HCT116 (cell line): ENCODE data around the gene SORCS2. TPM values are rescaled to one million over a fixed set of nuclear protein-coding genes. Genes with fewer than 3 reads are reported as not detected.

ENCODE experiments used
- ATAC-seq: fragments of 200-7000 bp; cut with Tn5 transposase; 2 replicates; pipeline ENCODE4 v1.9.1; 2020; ENCODE audit warnings: mild to moderate bottlenecking, moderate library complexity
- BruUV-seq: library from RNA; stranded (reverse); fragments of 400-500 nt; replicated peaks from 2 replicates; lab custom pipeline; 2021; lab: Mats Ljungman, UMichigan
- CTCF ChIA-PET: fragments of 300-600 bp; sonication (Branson Sonifier 250); formaldehyde crosslinking; loops from one replicate; lab custom pipeline; 2021; ENCODE audit warnings: antibody characterized with exemption; lab: Charles Lee
- POLR2A ChIA-PET: fragments of 300-600, 350-600 bp; sonication (Branson Sonifier 250); formaldehyde crosslinking; loops from one replicate; lab custom pipeline; 2021; ENCODE audit warnings: antibody characterized with exemption; lab: Charles Lee
- RAD21 ChIA-PET, 2 experiments: fragments of 300-600 bp; sonication (Branson Sonifier 250); formaldehyde crosslinking; loops; one replicate each; lab custom pipeline; 2023; ENCODE audit warnings: low total read pairs in 2 of 2; ENCODE audit not compliant: uncharacterized antibody in 2 of 2, unreplicated experiment in 2 of 2, low non-redundant PET in 1 of 2; lab: Charles Lee
- DNase-seq: peaks from one replicate; pipeline ENCODE4 v3.0.0-alpha.2; 2010; ENCODE audit warnings: low read depth, low spot score
- H2AFZ ChIP-seq: fragments of 200-600 bp; shearing (Covaris generic), sonication (generic); 2 replicates; pipeline ENCODE4 v1.6.1; 2017; ENCODE audit warnings: low read depth, mixed run types, mixed read lengths, antibody characterized with exemption, low read length; ENCODE audit not compliant: poor library complexity, severe bottlenecking
- H3K27ac ChIP-seq: 2 replicates; pipeline ENCODE4 v1.5.1; 2012; ENCODE audit warnings: low read depth, low read length
- H3K27me3 ChIP-seq: fragments of 200-600 bp; sonication (generic); 2 replicates; pipeline ENCODE4 v1.6.1; 2016; ENCODE audit warnings: mixed run types, low read length, mixed read lengths; ENCODE audit not compliant: insufficient read depth
- H3K36me3 ChIP-seq, 2 experiments: fragments of 200-500 bp in 1 of 2; fragments of 200-600 bp in 1 of 2; sonication (Bioruptor generic) in 1 of 2; sonication (generic) in 1 of 2; 2 replicates each; pipeline versions ENCODE4 v1.5.1 to v1.6.1; 2014 to 2016; ENCODE audit warnings: low read length in 2 of 2, inconsistent platforms in 1 of 2, mixed read lengths in 1 of 2, mixed run types in 1 of 2; ENCODE audit not compliant: insufficient read depth in 2 of 2, control insufficient read depth in 1 of 2
- H3K4me1 ChIP-seq, 2 experiments: fragments of 200-600 bp in 1 of 2; sonication (generic) in 1 of 2; 2 replicates each; pipeline versions ENCODE4 v1.5.1 to v1.6.1; 2012 to 2017; ENCODE audit warnings: low read length in 2 of 2, inconsistent platforms in 1 of 2, mild to moderate bottlenecking in 1 of 2, mixed read lengths in 1 of 2, mixed run types in 1 of 2, moderate library complexity in 1 of 2; ENCODE audit not compliant: insufficient read depth in 2 of 2, control insufficient read depth in 1 of 2
- H3K4me2 ChIP-seq: fragments of 200-600 bp; sonication (generic); 2 replicates; pipeline ENCODE4 v1.6.1; 2017; ENCODE audit warnings: mixed run types, low read length, mixed read lengths
- H3K4me3 ChIP-seq, 2 experiments: fragments of 200-600 bp in 1 of 2; sonication (generic) in 1 of 2; replicated peaks in 1 of 2; 2 replicates each; pipeline ENCODE4 v1.5.1; 2011 to 2016; ENCODE audit warnings: low read length in 2 of 2, control low read depth in 1 of 2, low read depth in 1 of 2, mild to moderate bottlenecking in 1 of 2, mixed read lengths in 1 of 2, mixed run types in 1 of 2
- H3K79me2 ChIP-seq: fragments of 200-600 bp; sonication (generic); 2 replicates; pipeline ENCODE4 v1.6.1; 2017; ENCODE audit warnings: mild to moderate bottlenecking, mixed run types, low read length, moderate library complexity, mixed read lengths; ENCODE audit not compliant: insufficient read depth
- H3K9ac ChIP-seq: fragments of 200-600 bp; sonication (generic); 2 replicates; pipeline ENCODE4 v1.6.1; 2016; ENCODE audit warnings: low read length, mixed read lengths
- H3K9me2 ChIP-seq: fragments of 200-600 bp; sonication (generic), shearing (Covaris generic); 2 replicates; pipeline ENCODE4 v1.6.1; 2017; ENCODE audit warnings: mixed run types, mild to moderate bottlenecking, moderate library complexity; ENCODE audit not compliant: insufficient read depth
- H3K9me3 ChIP-seq, 2 experiments: fragments of 200-500 bp in 1 of 2; fragments of 200-600 bp in 1 of 2; sonication (Bioruptor generic) in 1 of 2; sonication (generic) in 1 of 2; 2 replicates each; pipeline ENCODE4 v1.6.1; 2014 to 2017; ENCODE audit warnings: low read length in 2 of 2, mixed read lengths in 2 of 2, inconsistent platforms in 1 of 2, low read depth in 1 of 2, mild to moderate bottlenecking in 1 of 2, mixed run types in 1 of 2, moderate library complexity in 1 of 2; ENCODE audit not compliant: control insufficient read depth in 1 of 2, insufficient read depth in 1 of 2
- H4K20me1 ChIP-seq: fragments of 200-600 bp; sonication (generic), shearing (Covaris generic); 2 replicates; pipeline ENCODE4 v1.6.1; 2017; ENCODE audit warnings: mixed run types, mild to moderate bottlenecking, moderate library complexity; ENCODE audit not compliant: insufficient read depth
- ATF3 ChIP-seq: IDR thresholded peaks from 2 replicates; pipeline ENCODE4 v1.6.1; 2012
- CEBPB ChIP-seq: IDR thresholded peaks from 2 replicates; pipeline ENCODE4 v1.6.1; 2012; ENCODE audit warnings: low read depth
- CTCF ChIP-seq, 3 experiments: fragments of 200-600 bp in 1 of 3; sonication (generic) in 1 of 3; IDR thresholded peaks in 2 of 3; conservative IDR thresholded peaks in 1 of 3; 2 replicates each; pipeline ENCODE4 v1.5.1; 2012 to 2017; ENCODE audit warnings: low read depth in 2 of 3, low read length in 2 of 3, antibody characterized with exemption in 1 of 3, borderline replicate concordance in 1 of 3, control low read depth in 1 of 3, mild to moderate bottlenecking in 1 of 3, mixed read lengths in 1 of 3, mixed run types in 1 of 3, moderate library complexity in 1 of 3; ENCODE audit not compliant: insufficient read depth in 1 of 3
- ELF1 ChIP-seq: IDR thresholded peaks from 2 replicates; pipeline ENCODE4 v1.6.1; 2012; ENCODE audit warnings: low read depth, borderline replicate concordance
- MAX ChIP-seq: IDR thresholded peaks from 2 replicates; pipeline ENCODE4 v1.6.1; 2012
- intact Hi-C: fragments of 100-400 bp; cut with micrococcal nuclease; formaldehyde crosslinking; loops from 2 replicates; pipeline ENCODE4 v1.10.0; 2022
- total RNA-seq: library from RNA; stranded (reverse); gene quantifications from one replicate; pipeline ENCODE4 v1.2.1, GENCODE V29; 2021; ENCODE audit not compliant: unreplicated experiment

Gene SORCS2
- total RNA-seq, 1 experiment from 2014 or later = 0.37 TPM

GRCh38 chr4:7788193-7788592 is 595.9 kb downstream of the SORCS2 start (continued):
- no peak for TF ChIP-seq CTCF (IDR thresholded peaks at IDR 0.05 in 2 of 3, conservative IDR thresholded peaks at IDR 0.05 in 1 of 3; ENCODE audit: borderline replicate concordance in 1 of 3, insufficient read depth in 1 of 3, low read depth in 2 of 3, low read length in 2 of 3)
- TF ChIP-seq MAX = no peak
- TF ChIP-seq ELF1 = no peak

- Histone ChIP-seq H3K4me2 (no peak overlapping the region), H3K9me3 (no peaks in the 10 kb centered on the region), H3K4me3 (no peak overlapping the region), H3K4me1 (no peaks in the 10 kb centered on the region), H3K9me2 (no peaks in the 10 kb centered on the region), H3K36me3 (no peaks in the 10 kb centered on the region; a peak in 1 of 4 replicates), H4K20me1 (no peaks in the 10 kb centered on the region), H3K27me3 (no peaks in the 10 kb centered on the region), H3K79me2 (no peaks in the 10 kb centered on the region), H2AFZ (no peak overlapping the region), H3K27ac (no peak overlapping the region), H3K9ac (no peak overlapping the region)
- ATAC-seq = no peak
- intact Hi-C loops = no loop called here
- CTCF ChIA-PET = no interaction called here
- POLR2A ChIA-PET = no interaction called here
- RAD21 ChIA-PET = no interaction called here
- no TSS peak for BruUV-seq
- TF ChIP-seq ATF3 = no peak
- TF ChIP-seq CEBPB = no peak
- DNase-seq = no peak
These were observed 596.5 kb downstream of the SORCS2 start for GRCh38 chr4:7788694-7789425.
